NOMO-1 (cell line): ENCODE measurements around the gene PIEZO1.

Experiments used
- DNase-seq, 2 experiments: peaks; one replicate each; lab custom pipeline; 2025; ENCODE audit not compliant: unreplicated experiment in 2 of 2; lab: John Stamatoyannopoulos, UW

PIEZO1 gene

DNA sequence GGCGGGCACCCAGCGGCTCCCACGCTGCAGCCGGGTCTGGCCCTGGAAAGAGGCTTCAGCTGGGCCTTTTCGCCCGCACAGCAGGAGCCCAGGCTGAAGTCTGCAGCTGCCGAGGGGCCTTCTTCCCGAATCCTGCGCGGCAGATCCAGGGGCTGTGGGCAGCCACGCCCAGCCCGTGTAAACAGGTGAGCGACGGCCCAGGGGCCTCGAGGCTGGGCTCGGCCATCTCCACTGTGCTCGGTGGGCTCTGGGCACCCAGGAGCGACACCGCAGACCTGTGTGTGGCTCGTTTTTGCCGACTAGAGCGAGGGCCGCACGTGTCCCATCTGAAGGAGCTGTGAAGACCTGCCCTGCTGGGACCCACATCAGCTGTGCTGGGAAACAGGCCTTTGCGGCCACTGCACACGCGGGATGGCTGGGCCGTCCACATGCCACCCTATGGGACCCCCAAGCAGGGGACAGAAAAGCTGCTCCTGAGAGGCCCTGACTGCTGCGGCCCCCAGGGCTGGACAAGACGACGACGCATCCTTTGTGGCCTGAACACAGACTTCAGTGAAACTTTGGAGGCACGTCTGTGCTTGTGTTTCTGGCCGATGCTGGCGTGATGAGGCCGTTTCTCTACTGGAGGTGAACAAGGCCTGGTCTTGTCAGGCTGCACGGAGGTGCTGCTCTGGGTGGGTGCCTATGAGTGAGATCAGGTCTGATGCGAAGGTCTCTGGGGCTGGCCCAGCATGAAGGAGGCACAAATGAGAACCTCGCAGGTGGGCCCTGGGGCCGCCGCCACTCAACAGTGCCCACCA is 31.9 kb upstream of the PIEZO1 start:
- DNase-seq = no peak

DNA sequence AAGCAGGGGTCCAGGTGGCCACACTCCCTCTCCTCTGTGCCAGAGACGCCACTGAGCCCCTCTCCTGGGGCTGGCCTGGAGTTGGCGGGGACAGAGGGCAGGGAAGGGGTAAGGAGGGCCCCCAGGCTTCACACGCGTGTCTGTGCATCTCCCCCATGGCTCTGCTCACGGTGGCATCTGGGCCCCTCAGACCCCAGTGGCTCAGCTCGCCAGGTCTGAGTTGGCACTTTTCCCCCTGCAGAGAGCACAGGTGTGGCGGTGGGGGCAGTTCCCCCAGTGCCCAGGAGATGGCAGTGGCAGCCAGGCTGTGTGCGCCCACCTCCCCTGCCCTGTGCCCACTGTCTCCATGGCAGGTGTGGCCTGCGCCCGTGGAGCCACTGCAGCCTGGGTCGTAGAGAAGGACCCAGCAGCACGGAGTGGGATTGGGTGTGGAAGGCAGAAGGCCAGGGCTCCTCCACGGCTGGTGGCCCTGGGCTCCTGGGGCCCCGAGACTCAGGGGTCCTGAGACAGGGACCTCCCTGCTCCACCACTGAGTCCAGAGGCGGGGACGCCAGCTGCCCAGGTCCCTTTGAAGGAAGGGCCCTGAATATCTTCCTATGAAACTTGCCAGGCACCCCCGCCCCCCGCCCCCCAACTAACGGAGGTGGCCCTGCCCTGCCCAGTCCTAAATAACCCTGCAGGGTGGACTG is 31.0 kb upstream of the PIEZO1 start:
- peak; percentile 28 to 48 for DNase-seq

DNA sequence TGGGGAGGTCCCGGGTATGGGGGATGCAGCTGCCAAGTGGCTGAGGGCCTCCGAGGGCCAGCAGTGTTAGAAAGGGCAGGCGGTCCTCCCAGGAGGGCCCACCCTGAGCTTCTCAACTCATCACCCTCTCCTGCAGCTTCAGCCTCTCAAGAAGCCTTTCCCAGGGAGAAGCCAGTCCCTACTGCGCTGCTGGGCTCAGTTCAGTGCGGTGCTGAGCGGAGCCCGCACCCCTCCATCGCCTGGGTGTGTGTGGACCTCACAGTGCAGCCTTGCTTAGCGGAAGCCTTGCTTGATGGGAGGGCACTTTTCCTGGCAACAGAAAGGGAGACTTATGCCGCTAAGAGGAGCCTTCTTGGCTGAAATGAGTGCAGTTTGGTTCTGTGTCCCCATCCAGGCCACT is 30.2 kb upstream of the PIEZO1 start:
- DNase-seq = no peak

DNA sequence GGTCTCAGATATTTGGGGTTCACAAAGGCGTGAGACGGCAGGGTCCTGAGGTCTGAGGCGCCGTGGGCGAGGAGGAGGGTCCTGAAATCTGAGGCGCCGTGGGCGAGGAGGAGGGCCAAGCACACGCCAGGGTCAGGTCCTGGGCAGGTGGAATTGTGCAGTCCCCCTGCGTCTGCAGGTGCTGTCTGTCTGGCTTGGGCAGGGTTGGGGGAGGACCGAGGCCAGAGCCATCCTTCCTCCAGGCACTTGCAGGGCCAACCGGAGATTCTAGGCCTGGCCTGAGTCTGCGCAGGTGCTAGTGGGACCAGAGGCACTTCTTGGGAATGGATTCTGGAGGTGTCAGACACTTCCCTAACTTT is 29.1 kb upstream of the PIEZO1 start:
- no peak for DNase-seq

DNA sequence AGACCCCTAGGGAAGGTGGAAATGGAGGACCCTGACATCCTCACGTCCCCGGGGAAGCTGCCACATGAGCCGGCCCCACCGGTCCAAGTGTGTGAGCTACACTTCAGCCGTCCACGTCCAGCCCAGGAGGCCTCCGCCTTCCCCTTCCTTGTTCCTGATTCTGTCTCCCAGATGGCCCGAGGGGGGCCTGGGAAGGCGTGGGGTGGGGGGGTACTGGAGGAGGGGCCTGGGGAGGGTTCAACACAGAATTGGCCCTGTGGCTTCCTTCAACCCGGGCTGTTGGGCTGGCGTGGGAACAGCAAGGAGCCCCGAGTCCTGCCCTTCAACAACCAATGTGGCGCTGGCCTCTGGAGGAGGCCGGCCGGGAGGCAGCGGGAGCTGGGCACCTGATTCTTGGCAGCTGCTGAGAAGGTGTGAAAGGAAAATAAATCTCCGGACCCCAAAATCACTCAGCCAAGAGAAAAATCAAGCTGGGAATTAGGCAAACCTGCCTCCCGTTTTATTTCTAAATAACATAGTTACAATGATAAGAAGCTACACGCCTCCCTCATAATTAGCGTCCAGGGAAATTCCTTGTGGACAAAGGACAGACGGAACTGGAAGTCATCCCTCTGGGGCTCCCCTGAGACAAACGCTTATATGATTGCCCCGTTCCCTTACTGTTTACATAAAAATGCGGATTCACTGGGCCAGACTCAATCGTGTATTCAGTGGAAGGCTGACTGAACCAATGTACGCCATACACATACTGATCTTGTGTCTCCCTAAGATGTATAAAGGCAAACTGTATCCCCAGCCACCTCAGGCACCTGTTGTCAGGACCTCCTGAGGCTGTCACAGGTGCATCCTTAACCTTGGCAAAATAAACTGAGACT is 28.5 kb upstream of the PIEZO1 start:
- DNase-seq = no peak

DNA sequence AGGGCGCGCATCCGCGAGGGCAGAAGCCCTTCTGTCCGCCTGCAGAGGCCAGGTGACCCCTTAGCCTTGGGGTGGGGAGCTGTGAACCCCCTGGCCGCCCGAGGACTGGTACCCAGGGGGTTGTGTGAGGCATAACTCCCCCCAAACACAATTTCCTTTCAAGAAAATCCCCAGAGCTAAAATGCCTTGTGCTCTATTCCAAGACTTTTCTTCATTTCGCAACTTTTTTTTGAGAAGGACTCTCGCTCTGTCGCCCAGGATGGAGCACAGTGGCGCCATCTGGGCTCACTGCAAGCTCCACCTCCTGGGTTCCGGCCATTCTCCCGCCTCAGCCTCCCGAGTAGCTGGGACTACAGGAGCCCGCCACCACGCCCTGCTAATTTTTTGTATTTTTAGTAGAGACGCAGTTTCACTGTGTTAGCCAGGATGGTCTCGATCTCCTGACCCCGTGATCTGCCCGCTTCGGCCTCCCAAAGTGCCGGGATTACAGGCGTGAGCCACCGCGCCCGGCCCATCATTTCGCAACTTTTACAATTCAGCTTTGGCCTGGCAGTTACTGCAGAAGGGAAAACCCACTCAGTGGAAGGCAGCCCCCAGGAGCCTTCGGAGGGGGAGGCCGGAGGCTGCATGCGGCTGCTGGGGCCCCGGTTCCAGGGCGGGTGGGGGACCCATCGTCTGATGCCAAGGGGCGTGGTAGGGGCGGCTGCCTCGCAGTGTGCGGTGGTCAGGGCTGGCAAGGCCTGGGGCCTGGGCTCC is 27.7 kb upstream of the PIEZO1 start:
- DNase-seq = peak; percentile 38 to 53

GRCh38 chr16:88811769-88812512 is 26.9 kb upstream of the PIEZO1 start, which contains the start of gene APRT:
APRT (minus strand) TSS chr16:88811928; CDS start chr16:88811899, 29 bp downstream.
- DNase-seq = peak; percentile 84 to 85

DNA sequence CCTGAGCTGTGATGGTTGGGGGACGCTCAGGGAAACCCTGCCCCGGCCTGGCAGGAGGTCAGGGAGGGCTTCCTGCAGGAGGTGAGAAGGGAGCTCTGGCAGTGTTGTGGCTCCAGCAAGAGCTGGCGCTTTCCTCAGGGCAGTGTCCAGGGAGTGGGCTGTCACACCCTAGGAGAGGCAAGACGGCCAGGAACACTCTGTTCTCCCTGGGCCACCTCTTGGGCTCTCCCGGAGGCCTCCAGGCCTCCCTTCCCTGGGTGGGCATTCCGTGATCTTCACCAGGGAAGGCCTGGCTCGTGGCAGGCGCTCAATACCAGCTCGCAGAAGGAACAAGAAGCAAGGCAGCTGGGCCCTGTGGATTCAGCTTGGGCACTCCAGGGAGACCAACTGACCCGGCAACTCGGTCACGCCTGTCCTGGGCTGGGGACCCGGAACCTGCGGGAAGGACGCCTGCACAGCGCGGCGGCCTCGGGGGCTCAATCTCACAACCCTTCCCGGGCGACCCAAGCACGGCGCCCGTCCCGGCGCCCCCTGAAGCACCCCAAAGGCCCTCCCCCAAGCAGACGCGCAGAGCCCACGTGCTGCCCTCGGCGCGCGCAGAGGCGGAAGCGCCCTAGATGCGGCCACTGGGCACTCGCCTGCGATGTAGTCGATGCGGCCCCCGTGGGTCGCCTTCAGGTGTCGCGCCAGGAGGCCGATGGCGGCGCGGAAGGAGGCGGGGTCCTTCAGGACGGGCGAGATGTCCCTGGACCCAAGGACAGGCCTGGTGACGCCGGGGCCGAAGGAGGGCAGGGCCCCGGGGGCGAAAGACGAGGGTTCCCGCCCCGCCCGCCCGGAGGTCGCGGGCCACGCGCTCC is 26.1 kb upstream of the PIEZO1 start:
- peak; percentile 49 to 71 for DNase-seq

DNA sequence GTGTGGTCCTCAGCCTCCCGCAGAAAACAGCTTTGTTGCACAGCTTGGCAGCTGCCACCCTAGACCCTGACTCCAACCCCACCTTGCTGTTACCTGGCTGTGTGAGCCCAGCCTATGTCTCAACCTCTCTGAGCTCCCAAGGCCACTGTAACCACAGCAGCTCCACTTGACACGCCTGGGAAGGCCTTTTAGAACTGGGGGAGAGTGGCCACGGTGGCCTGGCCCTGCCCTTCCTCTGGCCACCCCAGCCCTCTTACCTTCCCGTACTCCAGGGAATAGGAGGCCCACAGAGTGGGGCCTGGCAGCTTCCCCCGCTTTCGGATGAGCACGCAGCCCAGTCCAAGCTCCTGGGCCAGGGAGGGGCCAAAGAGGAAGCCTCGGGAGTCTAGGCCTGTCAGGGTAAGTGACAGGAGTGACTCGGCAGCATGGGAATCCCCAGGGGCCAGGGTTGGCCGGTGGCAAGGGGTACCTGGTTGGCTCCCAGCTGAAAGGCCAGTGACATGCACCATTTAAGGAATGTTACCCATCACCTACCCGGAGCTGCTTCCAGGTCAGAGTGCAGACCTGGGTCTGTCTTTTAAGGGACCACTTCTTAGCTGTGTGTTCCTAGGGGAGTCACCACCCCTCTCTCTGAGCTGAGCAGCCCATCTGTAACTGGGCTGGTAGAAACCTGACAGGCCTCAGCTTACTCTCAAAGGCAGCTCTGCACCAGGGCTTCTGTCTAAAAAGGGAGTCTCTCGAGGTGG is 25.3 kb upstream of the PIEZO1 start:
- DNase-seq = peak; percentile 28 to 53

GRCh38 chr16:88809676-88810165 is 24.7 kb upstream of the PIEZO1 start:
- DNase-seq = peak in 1 of 2 experiments; percentile 21

- no peak for DNase-seq
These were observed 24.2 kb upstream of the PIEZO1 start for GRCh38 chr16:88809068-88809675.

- no peak for DNase-seq
These were observed 22.8 kb upstream of the PIEZO1 start for GRCh38 chr16:88807626-88808453.

GRCh38 chr16:88807142-88807625 is 22.2 kb upstream of the PIEZO1 start:
- no peak for DNase-seq

- DNase-seq = no peak
These were observed 21.6 kb upstream of the PIEZO1 start for GRCh38 chr16:88806491-88807111.

GRCh38 chr16:88805887-88806393 is 20.9 kb upstream of the PIEZO1 start:
- no peak for DNase-seq

DNA sequence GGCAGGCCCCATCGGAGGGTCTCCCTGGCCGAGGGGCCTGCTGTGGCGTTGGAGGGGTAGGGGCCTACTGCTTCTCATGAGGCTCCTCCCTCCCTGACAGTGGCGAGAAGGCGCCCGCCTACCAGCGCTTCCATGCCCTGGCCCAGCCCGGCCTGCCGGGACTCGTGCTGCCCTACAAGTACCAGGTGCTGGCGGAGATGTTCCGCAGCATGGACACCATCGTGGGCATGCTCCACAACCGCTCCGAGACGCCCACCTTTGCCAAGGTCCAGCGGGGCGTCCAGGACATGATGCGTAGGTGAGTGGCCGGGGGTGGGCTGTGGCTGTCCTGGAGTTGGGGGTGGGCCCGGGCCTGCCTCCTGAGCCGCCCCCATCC is 20.3 kb upstream of the PIEZO1 start:
- no peak for DNase-seq
